GM21528 (cell line): ENCODE results near the gene NECAB3.

Experiments
- ATAC-seq: cut with Tn5 transposase; IDR thresholded peaks from one replicate; pipeline ENCODE4 v1.9.1; 2021; ENCODE audit warnings: mild to moderate bottlenecking, moderate library complexity; ENCODE audit not compliant: unreplicated experiment, low FRiP score

NECAB3 gene

DNA sequence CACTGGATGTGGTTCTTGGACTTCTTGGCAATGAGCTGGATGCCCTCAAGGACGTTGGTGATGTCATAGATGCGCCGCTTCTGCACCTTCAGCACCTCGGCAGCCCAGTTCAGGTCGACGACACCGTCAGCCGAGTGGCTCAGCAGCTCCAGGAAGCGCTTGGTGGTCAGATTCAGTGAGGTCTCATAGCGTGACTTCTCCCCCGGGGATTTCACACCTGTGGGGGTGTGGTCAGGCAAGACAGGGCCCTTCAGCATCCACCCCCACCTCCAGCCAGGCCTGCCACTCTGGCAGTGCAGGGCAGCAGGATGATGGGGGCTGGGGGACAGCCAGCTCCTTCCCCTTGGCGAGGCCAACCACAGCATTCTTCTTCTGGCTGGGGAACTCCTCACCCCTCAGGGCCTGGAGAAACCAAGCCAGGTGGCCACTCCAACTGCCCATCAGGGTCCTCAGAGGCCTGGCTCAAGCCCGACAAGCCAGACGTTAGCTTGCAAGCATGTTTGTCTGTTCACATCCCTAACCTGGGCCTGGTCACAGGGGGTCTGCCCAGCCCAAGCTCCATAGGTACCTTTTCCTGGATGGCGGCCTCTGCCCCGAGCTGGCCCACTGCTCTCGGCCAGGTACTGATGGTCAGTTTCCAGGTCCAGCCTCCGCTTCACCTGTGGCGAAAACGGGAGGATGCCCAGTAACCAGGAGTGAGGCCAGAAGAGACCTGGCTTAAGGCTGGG, 5.7 kb upstream of the NECAB3 start:
- ATAC-seq: no peak

DNA sequence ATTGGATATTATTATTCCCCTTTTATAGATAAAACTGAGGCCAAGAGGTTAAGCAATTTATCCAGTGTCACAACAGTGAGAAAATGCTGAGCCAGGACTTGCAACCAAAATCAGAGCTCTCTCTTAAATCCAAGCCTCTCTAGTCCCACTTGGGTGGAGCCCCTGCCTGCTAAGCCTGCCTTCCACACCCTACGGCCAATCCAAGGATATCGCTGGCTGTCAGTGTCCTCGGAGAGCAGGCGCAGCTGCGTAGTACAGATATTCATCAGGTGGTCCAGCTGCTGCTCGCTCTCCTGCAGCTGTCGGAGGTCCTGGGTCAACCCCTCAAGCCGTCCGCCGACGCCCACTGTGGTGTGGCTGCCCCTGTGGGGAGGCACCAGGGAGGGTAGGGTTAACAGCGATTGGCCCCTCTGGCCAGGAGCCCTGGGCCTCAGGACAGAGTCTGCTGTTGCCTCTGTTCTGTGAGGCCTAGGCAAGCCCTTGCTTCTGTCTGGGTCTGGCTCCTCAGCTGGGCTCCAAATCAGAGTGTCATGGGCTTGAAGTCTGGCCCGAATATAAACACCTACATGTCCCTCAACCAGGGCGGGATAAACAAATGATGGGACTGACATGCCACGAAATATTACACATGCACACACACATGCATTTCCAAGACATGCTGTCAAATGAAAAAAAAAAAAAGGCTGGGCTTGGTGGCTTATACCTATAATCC, 3.9 kb upstream of the NECAB3 start:
- ATAC-seq: no peak

DNA sequence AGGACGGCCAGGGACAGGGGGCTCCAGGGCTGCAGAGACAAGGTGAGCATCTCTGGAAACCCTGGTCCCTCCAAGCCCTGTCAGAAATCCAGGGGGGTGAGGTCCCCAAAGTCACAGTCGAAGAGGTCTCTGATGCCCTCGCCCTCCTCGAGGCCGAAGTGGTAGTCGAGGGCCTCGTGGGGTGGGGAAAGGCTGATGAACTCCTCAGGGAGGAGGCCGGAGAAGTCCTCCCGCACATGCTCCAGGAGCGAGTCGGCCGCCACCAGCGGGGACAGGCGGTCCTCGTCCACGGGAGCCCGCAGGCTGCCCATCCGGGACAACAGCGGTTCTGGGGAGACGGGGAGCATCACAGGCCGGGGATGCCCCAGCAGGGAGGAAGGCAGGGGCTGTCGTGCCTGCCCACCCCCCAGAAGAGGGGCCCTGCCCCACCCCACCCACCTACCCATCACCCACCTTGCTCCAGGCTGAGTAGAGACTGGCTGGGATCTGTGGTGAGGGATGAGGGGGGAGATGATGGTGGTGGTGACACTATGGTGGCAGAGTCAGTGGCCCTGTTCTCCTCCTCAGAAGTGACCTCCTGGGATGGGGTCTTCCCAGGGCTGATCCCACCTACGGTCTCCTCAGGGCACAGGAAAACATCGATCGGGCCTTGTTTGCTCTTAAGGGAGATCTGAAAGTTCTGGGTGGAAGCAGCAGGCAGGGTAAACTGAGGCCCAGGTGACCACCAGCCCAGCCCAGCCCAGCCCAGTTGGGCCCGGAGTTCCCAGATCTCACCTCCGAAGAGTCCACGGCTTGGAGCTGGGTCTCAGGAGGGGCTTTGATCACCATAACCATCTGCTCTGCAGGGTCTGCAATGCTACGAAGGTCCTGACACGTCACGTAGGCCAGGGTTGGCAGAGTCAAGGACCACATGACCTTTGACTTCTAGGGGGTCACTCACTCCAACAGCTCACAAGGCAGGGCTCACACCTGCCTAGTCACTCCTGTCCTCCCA, 2.7 kb upstream of the NECAB3 start:
- no peak for ATAC-seq

DNA sequence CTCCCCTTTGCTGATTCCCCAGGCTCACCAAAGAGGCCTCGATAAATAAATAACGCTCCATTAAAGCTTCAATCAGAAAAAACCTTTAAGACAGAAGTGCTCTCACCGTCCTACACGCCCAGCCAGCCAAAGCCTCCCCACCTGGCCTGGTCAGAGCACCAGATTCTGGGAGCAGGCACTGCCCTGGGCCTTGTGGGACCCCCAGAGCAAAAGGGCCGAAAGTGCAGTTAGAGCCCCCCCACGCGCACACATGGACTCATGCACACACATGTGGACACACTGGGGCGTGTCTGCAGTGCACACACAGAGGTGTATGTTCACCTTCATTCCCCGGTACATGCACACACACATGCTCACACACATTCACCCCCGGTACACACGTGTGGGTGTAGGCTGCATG, 1.9 kb upstream of the NECAB3 start:
- ATAC-seq: no peak

DNA sequence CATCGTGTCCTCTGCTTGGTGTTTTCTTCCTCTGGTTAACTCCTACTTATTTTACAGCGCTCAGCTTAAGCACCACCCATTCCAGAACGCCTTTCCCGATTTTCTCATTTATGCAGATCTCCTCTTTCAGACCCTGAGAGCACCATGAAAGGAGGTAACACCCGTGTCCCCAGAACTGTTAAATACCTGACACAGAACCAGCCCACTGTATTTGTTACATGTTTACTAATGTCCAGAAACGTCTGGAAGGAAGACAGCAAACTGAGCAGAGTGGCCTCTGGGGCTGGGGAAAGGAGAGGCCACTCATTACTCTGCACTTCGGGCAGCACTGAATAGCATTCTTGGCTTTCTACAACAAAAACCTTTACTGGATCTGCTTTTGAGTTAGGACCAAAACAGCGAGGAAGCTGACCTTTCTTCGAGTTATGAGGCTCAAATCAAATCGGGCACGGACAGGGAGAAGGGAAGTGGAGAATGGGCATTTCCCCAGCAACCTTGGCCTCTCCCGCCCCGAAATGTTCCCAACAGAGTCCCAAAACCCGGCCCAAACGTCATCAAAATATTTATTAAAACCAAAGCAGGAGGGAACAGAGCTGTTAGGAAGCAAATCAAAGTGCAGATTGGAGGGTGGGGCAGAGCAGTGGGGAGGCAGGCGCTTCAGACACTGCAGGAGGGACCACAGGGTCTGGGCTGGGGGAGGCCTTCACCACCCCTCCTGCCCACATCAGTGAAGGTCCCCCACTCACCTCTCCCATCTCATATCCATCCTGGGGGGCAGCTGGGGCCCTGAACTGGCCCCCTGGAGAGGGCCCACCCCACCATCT, 1.1 kb upstream of the NECAB3 start:
- no peak for ATAC-seq

DNA sequence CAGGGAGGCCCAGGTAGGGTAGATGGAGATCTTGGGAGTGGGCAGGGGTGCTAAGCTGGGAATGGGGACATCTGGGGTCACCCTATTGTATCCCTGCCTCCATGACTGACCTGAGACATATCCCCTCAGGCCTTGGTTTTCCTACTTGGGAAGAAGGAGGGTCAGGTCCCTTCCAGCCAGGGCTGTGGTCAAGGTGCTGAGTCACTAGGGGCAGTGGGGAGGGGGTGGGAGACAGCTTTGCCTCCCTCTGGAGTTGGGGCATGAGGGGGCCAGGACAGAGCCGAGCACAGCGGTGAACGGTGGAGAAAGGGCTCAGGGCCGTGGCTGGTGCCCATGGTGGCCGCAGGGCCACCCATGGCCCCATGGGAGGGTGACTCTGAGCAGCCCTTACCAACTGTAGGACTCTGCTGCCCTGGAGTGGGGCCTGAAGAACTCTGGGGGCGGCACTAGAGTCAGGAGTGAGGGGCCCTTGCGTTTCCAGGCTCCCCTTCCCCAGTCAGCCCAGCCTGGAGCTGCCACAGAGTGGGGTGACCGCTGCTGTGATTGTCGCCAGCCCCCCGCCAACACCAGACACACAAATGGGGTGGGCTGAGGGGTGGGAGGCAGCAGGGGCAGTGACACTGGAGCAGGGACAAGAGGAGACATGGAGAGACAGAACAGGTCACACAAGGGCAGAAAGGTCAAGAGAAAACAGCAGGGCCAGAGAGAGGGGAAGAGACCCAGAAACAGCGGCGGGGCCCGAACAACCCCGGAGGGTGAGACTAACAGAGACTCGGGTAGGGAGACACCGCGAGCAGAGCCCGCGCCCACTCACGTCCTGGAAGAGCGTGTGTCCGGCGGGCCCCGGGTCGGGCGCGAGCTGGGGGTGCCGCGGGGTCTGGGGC, 576 bp downstream of the NECAB3 start:
- peak; percentile 35 for ATAC-seq

DNA sequence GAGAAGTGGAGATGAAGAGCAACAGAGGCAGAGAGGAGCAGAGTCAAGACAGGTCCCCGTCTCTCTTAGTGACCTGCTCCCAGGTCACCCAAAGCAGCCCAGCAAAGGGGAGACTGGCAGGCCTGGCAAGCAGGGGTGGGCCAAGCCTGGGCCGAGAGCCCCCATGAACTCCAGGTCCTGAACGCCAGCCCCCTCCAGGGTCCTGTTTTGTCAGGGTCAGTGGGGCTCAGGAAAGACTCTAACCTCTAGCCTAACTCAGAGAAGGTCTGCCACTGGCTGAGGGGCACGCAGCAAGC, 1.2 kb downstream of the NECAB3 start:
- ATAC-seq: no peak

DNA sequence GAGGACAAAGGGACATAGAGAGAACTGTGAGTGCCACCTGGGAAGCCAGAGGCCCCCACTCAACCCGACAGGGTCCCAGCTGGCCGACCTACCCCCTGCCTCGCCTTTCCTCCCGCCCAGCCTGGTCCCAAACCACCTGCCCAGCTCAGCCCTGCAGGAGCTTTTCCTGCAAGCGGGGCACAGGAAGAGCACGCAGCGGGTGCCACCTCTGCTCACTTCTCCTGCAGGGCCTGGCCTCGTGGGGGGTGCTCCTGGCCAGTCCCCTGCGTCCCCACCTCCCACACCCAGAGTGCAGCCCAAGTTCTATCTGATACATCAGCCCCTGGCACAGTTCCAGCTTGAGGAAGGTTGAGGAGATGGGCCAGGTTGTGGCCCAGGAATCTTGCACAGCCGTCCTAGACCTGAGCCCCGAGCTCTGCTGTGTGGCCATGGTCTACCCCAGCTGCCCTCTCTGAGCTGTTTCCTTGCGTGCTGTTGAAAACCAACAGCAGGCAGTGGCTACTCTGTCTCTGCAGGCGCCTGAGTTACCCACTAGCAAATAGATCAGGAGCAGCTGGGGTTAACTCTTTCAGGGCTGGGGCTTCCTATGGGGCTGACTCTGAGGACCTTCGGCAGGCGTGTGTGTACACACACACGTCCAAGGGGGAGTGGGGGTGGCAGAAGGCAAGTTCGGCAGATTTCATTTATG, 1.7 kb downstream of the NECAB3 start:
- ATAC-seq: no peak

DNA sequence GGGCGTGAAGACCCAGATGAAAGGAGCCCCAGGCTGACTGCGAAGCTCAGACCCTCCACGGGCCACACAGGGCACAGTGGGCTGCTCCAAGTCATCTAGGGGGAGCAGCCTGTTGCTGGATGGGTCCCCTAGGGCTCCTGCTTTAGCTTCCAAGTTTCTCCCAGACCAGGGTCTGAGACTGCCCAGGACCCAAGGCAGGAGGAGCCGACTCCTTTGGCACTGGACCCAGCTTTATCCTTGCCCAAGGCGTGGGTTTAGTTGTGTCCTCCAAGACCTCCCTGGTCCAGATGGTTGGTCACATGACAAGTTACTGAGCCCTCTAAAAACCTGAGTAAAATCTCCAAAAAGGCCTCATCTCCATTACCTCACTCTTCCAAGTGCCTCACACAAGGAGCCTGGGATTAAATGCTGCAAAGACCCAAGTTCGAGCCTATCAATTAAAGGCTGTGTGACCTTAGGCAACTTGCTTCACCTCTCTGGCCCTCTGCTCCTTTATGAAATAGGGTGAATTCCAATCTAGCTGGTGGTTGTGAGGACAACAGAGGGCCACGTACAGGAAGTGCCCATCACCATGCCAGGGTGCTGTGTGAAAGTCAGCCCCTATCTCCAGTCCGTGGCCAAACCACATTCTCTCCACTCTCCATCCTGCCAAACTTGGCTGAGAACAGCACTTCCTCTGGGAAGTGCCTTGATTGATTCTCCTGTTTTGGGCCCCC, 2.5 kb downstream of the NECAB3 start:
- ATAC-seq: no peak

DNA sequence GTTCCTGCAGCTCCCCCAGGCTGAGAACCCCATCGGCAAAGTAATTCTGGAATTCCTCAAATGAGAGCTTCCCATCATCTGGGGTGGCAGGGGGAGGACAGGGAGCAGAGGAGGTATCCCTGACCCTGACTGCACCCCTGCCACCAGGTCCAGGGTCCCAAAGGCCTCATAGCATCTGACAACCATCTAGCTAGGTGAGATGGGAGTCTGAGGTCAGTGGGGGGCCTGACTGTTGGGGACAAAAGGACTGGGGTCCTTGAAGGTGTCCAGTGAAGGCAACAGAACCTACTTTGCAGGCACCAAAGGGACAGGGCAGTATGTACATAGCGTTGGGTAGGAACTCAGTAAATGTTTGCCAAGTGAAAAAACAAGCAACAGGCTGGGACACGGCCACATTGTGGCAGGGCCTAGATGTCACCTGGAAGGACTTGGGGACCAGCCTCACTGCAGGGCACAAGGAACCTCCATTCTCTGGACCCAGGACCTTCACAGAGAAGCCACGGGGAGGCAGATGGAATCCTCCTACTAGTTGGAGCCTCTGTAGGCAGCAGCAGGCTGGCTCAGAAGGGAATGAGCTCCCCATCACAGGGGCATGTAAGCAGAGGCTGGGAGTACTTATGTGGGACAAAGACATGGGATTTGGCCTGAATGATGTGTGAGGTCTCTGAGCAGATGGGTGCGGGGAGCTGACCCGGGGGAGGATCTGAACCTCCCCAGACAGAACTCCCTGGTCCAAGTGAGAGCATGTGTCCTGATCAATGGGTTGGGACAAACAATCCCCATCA, 3.3 kb downstream of the NECAB3 start:
- no peak for ATAC-seq

DNA sequence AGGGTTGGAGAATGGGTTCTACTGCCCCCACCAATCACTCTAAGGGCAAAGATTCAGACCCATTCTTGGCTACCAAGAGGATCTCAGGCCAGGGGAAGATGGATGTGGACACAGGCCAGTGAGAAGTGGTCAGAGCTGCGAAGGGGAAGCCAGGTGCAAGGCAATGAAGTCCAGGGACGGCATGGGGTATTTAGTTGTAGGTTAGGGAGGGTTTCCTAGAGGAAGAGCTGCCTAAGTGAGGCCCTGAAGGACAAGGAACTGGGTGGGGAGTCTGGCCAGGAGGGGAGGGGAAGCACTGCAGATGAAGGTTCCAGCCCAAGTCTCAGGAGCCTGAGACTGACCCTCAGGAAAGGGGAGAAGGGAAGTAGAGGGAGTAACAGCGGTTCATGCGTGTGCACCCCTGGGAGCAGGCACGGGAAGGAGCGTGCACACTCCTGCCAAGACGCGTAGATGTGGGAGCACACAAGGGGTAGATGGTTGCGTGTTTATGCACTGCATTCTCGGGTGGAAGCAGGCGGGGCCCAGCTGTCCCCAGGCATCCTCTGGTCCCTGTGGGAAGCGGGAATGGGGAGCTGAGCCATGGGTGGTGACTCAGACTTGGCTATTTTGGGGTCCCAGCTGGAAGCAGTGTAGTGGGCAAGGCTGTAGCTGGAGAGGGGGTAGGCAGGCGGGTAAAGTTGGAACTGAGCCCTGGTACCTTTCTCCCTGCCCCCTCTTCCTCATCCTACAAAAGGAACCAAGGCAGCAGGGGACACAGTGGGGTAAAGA, 4.2 kb downstream of the NECAB3 start:
- ATAC-seq: no peak

DNA sequence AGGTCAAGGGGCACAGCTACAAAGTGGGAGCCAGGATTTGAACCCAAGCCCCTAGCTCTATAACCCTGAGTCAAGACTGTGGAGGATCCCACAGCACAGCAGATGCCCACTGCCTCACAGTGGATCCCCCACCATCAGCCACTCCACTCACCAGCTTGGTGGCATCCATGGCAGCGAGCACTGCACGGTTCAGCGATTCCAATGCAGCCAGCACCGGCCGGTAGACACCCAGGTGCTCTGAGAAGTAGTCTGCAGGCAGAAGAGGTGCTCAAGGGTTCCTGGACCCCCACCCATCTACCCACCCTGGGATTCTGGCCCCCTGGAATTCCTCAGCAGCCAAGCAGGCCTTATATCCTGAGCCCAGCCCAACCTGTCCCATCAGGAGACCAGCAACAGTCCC, 5.0 kb downstream of the NECAB3 start:
- no peak for ATAC-seq

DNA sequence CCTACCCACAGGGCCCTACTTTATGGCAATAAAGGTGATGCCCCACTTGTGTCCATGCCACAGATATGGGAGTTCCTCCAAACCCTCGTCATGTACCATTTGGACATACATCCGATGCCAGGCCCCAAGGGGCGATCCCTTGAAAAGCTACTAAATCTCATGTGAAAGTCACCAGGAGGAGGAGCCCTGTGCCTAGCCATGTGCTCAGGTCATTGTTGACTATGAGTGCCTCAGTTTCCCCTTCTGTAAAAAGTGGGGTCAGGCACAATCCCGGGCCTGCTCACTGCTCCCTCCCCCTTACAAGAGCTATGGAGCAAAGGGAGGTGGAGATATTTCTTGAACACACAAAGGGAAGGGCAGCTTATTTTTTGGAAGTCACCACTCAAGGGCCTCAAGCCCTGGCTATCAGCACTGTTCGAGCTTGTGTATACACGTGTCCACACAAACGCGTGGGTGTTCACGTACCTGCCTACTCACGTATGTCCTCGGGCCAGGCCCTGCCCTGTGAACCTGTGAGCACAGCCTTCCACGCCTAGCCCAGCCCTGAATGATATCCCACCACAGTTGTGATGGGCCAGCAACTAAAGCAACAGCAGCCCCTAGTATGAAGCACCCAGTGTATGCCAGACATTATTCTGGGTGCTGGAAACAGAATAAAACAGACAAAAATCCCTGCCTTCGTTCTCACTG, 5.6 kb downstream of the NECAB3 start:
- ATAC-seq: no peak

DNA sequence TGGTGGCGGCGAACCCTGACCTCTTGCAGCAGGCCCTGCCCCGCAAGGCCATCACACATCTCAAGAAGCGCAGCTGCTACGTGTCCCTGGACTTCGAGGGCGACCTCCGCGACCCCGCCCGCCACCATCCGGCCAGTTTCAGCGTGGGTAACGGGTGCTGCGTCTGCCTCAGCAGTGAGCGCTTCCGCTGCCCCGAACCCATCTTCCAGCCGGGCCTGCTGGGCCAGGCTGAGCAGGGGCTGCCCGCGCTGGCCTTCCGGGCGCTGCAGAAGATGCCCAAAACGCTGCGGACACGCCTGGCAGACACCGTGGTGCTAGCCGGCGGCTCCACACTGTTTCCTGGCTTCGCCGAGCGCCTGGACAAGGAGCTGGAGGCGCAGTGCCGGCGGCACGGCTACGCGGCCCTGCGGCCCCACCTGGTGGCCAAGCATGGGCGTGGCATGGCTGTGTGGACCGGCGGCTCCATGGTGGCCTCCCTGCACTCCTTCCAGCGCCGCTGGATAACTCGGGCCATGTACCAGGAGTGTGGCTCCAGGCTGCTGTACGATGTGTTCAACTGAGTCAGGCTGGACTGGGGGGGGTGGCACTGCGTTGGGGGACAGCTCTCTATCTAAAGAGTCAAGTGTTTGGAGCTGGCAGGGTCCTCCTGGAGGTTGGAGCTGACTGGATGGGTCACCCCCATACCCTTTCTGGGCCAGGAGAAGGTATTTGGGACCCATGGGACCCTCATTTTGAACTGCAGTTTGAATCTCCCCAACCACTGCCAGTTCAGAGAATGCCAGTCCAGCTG, 6.4 kb downstream of the NECAB3 start:
- no peak for ATAC-seq

DNA sequence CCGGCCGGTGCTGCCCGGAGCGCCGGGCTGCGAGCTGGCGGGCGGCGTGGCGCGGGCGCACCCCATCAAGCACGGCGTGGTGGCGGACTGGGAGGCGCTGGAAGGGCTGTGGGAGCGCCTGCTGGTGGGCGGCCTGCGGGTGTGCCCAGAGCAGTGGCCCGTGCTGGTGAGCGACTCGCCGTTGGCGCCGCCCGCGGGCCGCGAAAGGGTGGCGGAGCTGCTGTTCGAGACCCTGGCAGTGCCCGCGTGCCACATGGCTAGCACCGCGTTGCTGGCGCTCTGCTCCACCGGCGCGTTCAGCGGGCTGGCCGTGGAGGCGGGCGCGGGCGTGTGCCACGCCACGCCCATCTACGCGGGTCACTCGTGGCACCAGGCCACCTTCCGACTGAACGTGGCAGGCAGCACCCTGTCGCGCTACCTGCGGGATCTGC, 7.0 kb downstream of the NECAB3 start:
- ATAC-seq: peak; percentile 19
